PC-3 (cell line): ENCODE measurements around the gene PAWR. TPM values are rescaled to one million over a fixed set of nuclear protein-coding genes. Genes with fewer than 3 reads are reported as not detected.
"Not testable (repeated sequence)": the region's sequence is repeated elsewhere in the genome, so short reads cannot be mapped to it uniquely, and the experiment has no call there.

Source experiments
- ATAC-seq: fragments of 200-7000 bp; cut with Tn5 transposase; 2 replicates; pipeline ENCODE4 v1.9.1; 2020; ENCODE audit warnings: mild to moderate bottlenecking, moderate library complexity
- BruUV-seq: library from RNA; stranded (reverse); fragments of 400-500 nt; replicated peaks from 2 replicates; lab custom pipeline; 2021; lab: Mats Ljungman, UMichigan
- CTCF ChIA-PET: fragments of 300-600 bp; sonication (Branson Sonifier 250); formaldehyde crosslinking; loops from one replicate; lab custom pipeline; 2022; ENCODE audit warnings: antibody characterized with exemption; lab: Charles Lee
- POLR2A ChIA-PET: fragments of 300-600 bp; sonication (Branson Sonifier 250); formaldehyde crosslinking; loops from one replicate; lab custom pipeline; 2022; ENCODE audit warnings: antibody characterized with exemption; ENCODE audit not compliant: unreplicated experiment; lab: Charles Lee
- DNase-seq: peaks from one replicate; pipeline ENCODE4 v3.0.0-alpha.2; 2015
- H2AFZ ChIP-seq: fragments of 300-600 bp; sonication (generic); 2 replicates; pipeline ENCODE4 v1.6.0; 2016; ENCODE audit warnings: antibody characterized with exemption, low read length
- H3F3A ChIP-seq: fragments of 300-600 bp; sonication (generic); one replicate; pipeline ENCODE4 v1.6.0; 2017; ENCODE audit warnings: antibody characterized with exemption, low read length, control low read depth, mild to moderate bottlenecking; ENCODE audit not compliant: unreplicated experiment
- H3K27ac ChIP-seq: fragments of 300-600 bp; sonication (generic); 2 replicates; pipeline ENCODE4 v1.5.1; 2016; ENCODE audit warnings: mild to moderate bottlenecking, low read length
- H3K27me3 ChIP-seq: fragments of 300-600 bp; sonication (generic); 2 replicates; pipeline ENCODE4 v1.6.1; 2016; ENCODE audit warnings: low read length, mixed read lengths
- H3K36me3 ChIP-seq: fragments of 300-600 bp; sonication (generic); 2 replicates; pipeline ENCODE4 v1.6.1; 2016; ENCODE audit warnings: low read depth, mixed run types, low read length, mixed read lengths
- H3K4me1 ChIP-seq: fragments of 300-600 bp; sonication (generic); 2 replicates; pipeline ENCODE4 v1.5.1; 2016; ENCODE audit warnings: low read length; ENCODE audit not compliant: insufficient read depth
- H3K4me2 ChIP-seq: fragments of 300-600 bp; sonication (generic); 2 replicates; pipeline ENCODE4 v1.6.0; 2016; ENCODE audit warnings: low read length
- H3K4me3 ChIP-seq: fragments of 300-600 bp; sonication (generic); 2 replicates; pipeline ENCODE4 v1.5.1; 2016; ENCODE audit warnings: mild to moderate bottlenecking, low read length, mixed read lengths
- H3K79me2 ChIP-seq: fragments of 300-600 bp; sonication (generic); 2 replicates; pipeline ENCODE4 v1.6.1; 2017; ENCODE audit warnings: low read length, mixed read lengths
- H3K9ac ChIP-seq: fragments of 300-600 bp; sonication (generic); 2 replicates; pipeline ENCODE4 v1.6.0; 2016; ENCODE audit warnings: mild to moderate bottlenecking, low read length
- H3K9me2 ChIP-seq: fragments of 300-600 bp; sonication (generic); replicated peaks from 2 replicates; pipeline ENCODE4 v1.6.1; 2016; ENCODE audit warnings: mixed run types, low read length, mixed read lengths
- H3K9me3 ChIP-seq: fragments of 300-600 bp; sonication (generic); 2 replicates; pipeline ENCODE4 v1.6.1; 2016; ENCODE audit warnings: low read length, mixed read lengths
- H4K20me1 ChIP-seq: fragments of 300-600 bp; sonication (generic); 2 replicates; pipeline ENCODE4 v1.6.1; 2016; ENCODE audit warnings: low read length, mixed read lengths
- EZH2 ChIP-seq: fragments of 300-600 bp; sonication (generic); IDR thresholded peaks from one replicate; pipeline ENCODE4 v1.6.1; 2017; ENCODE audit warnings: antibody characterized with exemption, mild to moderate bottlenecking, low read length; ENCODE audit not compliant: unreplicated experiment
- EZH2phosphoT487 ChIP-seq: fragments of 300-600 bp; sonication (generic); IDR thresholded peaks from 2 replicates; pipeline ENCODE4 v1.6.1; 2018; ENCODE audit warnings: mild to moderate bottlenecking, antibody characterized with exemption, low read length, borderline replicate concordance
- intact Hi-C: fragments of 100-400 bp; cut with micrococcal nuclease; formaldehyde crosslinking; loops from 2 replicates; pipeline ENCODE4 v1.9.0; 2023
- total RNA-seq: library from RNA; depleted of rRNA; stranded (reverse); fragments of >200 nt; gene quantifications from 2 replicates; pipeline ENCODE4 v1.2.3, GENCODE V29; 2014
- TF ChIP-seq, protein P1 (sequence below): fragments of 300-600 bp; sonication (generic); conservative IDR thresholded peaks from 2 replicates; pipeline ENCODE4 v1.5.1; 2017; ENCODE audit warnings: antibody characterized with exemption, low read depth, mild to moderate bottlenecking, low read length

PAWR gene
- total RNA-seq, 1 experiment from 2014 or later, result 141 TPM

GRCh38 chr12:79648881-79649280 is 41.9 kb downstream of the PAWR start:
- H3K27me3 ChIP-seq, result no peaks in the 10 kb centered on the region
- BruUV-seq, result no TSS peak
- no peak overlapping the region for H3K4me2 ChIP-seq
- H3K9ac ChIP-seq, result no peak overlapping the region
- no peaks in the 10 kb centered on the region for H3K9me2 ChIP-seq
- no peaks in the 10 kb centered on the region for H3F3A ChIP-seq
- no peak overlapping the region for H3K4me3 ChIP-seq
- ChIA-PET POLR2A (no interaction called here), CTCF (no interaction called here)
- DNase-seq (no peak), ATAC-seq (no peak)
- no peak for TF ChIP-seq EZH2
- no peak for TF ChIP-seq EZH2phosphoT487
- TF ChIP-seq, protein P1, sequence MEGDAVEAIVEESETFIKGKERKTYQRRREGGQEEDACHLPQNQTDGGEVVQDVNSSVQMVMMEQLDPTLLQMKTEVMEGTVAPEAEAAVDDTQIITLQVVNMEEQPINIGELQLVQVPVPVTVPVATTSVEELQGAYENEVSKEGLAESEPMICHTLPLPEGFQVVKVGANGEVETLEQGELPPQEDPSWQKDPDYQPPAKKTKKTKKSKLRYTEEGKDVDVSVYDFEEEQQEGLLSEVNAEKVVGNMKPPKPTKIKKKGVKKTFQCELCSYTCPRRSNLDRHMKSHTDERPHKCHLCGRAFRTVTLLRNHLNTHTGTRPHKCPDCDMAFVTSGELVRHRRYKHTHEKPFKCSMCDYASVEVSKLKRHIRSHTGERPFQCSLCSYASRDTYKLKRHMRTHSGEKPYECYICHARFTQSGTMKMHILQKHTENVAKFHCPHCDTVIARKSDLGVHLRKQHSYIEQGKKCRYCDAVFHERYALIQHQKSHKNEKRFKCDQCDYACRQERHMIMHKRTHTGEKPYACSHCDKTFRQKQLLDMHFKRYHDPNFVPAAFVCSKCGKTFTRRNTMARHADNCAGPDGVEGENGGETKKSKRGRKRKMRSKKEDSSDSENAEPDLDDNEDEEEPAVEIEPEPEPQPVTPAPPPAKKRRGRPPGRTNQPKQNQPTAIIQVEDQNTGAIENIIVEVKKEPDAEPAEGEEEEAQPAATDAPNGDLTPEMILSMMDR, result no peak
- no peak overlapping the region for H3K27ac ChIP-seq
- H2AFZ ChIP-seq, result no peak overlapping the region
- H4K20me1 ChIP-seq, result no peaks in the 10 kb centered on the region
- intact Hi-C loops, result no loop called here
- 0 out of 2 replicates have a peak, but pooled peaks cover 4% of the 10 kb centered on the region for H3K36me3 ChIP-seq
- H3K9me3 ChIP-seq, result no peaks in the 10 kb centered on the region
- peaks cover 89% of the 10 kb centered on the region for H3K79me2 ChIP-seq
- peaks cover 9% of the 10 kb centered on the region; the same call in 1 of the 2 replicates for H3K4me1 ChIP-seq

DNA sequence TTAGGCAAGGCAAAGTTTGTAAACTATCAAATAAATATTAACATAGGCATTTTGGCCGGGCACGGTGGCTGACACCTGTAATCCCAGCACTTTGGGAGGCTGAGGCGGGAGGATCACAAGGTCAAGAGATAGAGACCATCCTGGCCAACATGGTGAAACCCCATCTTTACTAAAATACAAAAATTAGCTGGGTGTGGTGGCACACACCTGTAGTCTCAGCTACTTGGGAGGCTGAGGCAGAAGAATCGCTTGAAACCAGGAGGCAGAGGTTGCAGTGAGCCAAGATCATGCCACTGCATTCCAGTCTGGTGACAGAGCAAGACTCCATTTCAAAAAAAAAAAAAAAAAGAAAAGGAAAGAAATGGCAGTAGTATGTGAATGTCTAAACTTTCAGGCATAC is 43.9 kb downstream of the PAWR start:
- H3K9me2 ChIP-seq, ATAC-seq, H3K27ac ChIP-seq, H3K9ac ChIP-seq, POLR2A ChIA-PET, H3K4me2 ChIP-seq, H3K36me3 ChIP-seq, H3F3A ChIP-seq, H3K9me3 ChIP-seq, BruUV-seq, H3K27me3 ChIP-seq, H4K20me1 ChIP-seq, DNase-seq, intact Hi-C loops, H2AFZ ChIP-seq, CTCF ChIA-PET, H3K4me3 ChIP-seq: not testable (repeated sequence)
- Histone ChIP-seq H3K4me1 (peaks cover 11% of the 10 kb centered on the region; the same call in 1 of the 2 replicates), H3K79me2 (peaks cover 94% of the 10 kb centered on the region)

GRCh38 chr12:79645235-79645630 is 45.5 kb downstream of the PAWR start:
- no peaks in the 10 kb centered on the region for H4K20me1 ChIP-seq
- H3K79me2 ChIP-seq, result peaks cover 79% of the 10 kb centered on the region
- peaks cover 4% of the 10 kb centered on the region; the same call in 1 of the 2 replicates for H3K36me3 ChIP-seq
- no peak overlapping the region for H3K27ac ChIP-seq
- ChIA-PET POLR2A (no interaction called here), CTCF (interaction anchor here (0.6 kb wide), 1 partner anchor 136 kb away, joined by 3 read pairs; no protein-coding TSS in a partner anchor)
- peaks cover 11% of the 10 kb centered on the region; the same call in 1 of the 2 replicates for H3K4me1 ChIP-seq
- no peak overlapping the region for H2AFZ ChIP-seq
- H3K27me3 ChIP-seq, result no peaks in the 10 kb centered on the region
- ATAC-seq, result no peak
- no peaks in the 10 kb centered on the region for H3F3A ChIP-seq
- no peak overlapping the region for H3K9ac ChIP-seq
- no peak for DNase-seq
- TF ChIP-seq, protein P1, result no peak
- TF ChIP-seq EZH2, result no peak
- TF ChIP-seq EZH2phosphoT487, result no peak
- intact Hi-C loops, result no loop called here
- H3K4me2 ChIP-seq, result no peak overlapping the region
- H3K9me3 ChIP-seq, result no peaks in the 10 kb centered on the region
- BruUV-seq, result no TSS peak
- H3K9me2 ChIP-seq, result no peaks in the 10 kb centered on the region
- no peak overlapping the region for H3K4me3 ChIP-seq
